Stimulated activated naive CD4-positive, alpha-beta T cell treated with Interleukin-2 at 50 U/mL for 16 hours (primary cell): Measurements from ENCODE around the gene CCHCR1.

Experiments
- DNase-seq: peaks from one replicate; lab custom pipeline; 2025; lab: John Stamatoyannopoulos, UW

Gene CCHCR1

DNA sequence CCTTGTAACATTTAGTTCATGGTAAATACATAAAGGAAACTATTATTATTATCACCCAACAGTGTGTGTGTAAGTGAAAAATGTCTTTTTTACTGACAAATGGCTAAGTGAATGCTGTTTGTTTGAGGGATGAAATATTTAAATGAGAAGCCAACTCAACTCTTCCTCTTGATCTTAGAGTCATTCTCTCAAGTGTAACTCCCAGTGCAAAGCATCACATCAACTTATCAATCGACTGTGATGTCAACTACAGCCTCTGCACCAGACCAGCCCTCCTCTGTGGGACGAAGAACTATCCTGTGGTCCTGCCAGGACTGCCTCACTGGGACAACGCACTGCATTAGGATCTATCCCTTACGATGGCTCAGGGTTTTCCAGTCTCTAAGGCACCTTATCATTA lies 50.5 kb downstream of the CCHCR1 start:
- DNase-seq, result no peak

DNA sequence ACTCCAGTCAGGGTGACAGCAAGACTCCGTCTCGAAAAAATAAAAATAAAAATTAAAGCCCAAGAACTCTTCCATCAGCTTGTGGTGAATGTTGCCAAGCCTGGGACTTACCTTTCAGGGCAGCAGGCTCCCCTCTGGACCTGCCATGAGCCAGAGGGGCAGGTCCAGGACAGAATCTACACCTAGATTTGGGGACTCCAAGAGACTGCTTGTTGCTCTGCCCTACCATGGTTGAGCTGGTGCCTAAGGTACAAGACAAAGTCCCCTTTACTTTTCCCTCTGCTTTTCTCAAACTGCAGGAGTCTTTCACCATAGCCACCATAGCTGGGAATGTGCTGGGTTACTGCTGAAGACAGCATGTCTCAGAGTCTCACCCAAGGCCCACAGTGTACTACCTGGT lies 54.5 kb downstream of the CCHCR1 start:
- no peak for DNase-seq

DNA sequence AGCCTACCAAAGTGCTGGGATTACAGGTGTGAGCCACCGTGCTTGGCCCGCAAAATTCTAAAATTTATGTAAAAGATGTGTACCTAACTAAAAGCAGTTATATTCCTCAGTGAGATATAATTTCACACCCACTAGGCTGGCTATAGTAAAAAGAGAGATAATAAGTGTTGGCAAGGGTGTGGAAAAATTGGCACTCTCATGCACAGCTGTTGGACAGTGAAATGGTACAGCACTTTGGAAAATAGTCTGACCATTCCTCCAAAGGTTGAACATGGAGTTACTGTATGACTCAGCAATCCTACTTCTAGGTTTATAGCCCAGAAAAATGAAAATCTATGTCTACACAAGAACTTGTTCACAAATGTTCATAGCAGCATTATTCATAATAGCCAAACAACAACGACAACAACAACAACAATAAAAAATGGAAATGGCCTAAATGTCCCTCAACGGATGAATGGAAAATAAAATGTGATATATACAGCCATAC lies 59.1 kb downstream of the CCHCR1 start:
- DNase-seq, result no peak

DNA sequence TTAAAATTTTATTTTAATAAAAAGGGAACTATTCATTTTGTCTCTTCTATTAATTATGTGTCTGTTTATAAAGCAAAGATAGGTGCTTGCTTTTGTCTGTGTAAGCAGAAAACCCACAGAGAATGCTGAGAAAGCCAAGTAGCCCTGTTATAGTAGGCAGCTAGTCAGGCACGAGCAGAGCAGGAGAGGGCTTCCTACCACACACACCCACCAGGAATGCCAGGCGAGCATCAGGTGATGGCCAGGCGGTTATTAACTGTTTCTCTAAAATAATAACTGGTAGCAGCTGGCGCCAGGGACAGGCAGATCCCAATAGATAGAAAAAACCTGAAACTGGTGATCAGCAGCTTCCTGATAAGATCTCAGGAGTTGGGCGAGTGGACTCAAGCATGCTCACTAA lies 60.9 kb downstream of the CCHCR1 start:
- DNase-seq, result no peak

DNA sequence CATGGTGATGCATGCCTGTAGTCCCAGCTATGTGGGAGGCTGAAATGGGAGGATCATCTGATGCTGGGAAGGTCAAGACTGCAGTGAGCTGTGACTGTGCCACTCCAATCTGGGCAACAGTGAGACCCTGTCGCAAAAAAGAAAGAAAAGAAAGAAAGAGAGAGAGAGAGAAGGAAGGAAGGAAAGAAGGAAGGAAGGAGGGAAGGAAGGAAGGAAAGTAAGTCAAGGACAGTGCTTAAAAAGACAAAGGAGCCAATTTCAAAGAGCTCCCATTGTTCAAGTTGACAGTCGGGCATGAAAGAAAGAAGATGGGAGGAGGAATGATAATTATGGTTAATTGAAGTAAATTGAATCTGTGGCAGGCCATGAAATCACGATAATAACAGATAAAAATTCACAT lies 61.4 kb downstream of the CCHCR1 start:
- DNase-seq, result no peak

DNA sequence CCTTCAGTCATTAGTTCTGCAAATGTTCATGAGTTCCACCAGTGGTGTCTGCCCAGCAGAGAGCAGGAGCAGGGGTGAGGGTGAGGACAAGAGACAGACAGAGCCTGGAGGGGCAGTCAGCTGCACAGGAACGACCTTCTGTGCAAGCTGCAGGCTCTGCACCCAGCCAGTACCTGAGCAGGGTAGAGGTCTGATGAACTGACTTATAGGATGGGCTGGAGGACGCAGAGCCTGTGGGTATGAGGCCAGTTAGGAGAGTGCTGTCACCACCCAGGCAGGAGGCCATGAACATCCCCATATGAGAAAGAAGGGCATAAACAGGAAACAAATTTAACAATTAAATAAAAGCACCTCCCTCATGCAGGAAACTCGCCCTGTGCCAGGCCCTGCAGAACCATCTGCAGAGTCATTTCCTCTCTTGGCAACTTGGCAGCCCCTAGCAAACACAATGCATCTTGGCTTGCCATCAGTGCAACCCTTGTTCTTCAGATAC lies 63.2 kb downstream of the CCHCR1 start:
- no peak for DNase-seq

DNA sequence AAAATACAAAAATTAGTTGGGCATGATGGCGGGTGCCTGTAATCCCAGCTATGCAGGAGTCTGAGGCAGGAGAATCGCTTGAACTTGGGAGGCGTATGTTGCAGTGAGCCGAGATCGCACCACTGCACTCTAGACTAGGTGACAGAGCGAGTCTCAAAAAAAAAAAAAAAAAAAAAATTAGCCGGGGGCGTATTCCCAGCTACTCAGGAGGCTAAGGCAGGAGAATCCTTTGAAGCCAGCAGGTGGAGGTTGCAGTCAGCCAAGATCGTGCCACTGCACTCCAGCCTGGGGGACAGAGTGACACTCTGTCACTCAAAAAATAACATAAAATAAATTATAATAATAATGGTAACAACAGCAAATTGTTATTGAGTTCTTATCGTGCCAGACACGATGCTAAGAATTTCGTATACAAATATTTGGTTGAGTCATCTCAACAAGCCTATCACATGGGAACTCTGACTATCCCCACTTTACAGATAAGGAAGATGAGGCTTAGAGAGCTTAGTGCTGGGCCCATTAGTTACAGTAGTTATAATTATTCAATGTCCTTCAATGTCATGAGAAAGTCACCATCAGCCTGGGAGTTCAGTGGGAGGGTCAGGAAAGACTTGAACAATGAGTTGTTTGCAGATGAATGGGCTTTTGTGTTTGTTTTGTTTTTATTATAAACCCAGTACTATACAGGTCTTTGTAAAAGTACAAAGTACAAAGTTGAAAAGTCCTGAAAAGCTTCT lies 64.7 kb downstream of the CCHCR1 start:
- no peak for DNase-seq
